Measurements from ENCODE around the gene INSIG2. TPM values are rescaled to one million over a fixed set of nuclear protein-coding genes. Genes with fewer than 3 reads are reported as not detected.

INSIG2 gene
- total RNA-seq, 2 donors from 2014 or later: 10.9 to 12.5 TPM

- Mint-ChIP-seq H3K4me1 (peaks cover 30% of the 10 kb centered on the region), H3K9me3 (no peaks in the 10 kb centered on the region), H3K36me3 (ENCODE audit: low read depth) (no peaks in the 10 kb centered on the region), H3K27ac (no peak overlapping the region), H3K27me3 (ENCODE audit: insufficient read depth) (no peaks in the 10 kb centered on the region), H3K4me3 (no peak overlapping the region)
- no peak for TF ChIP-seq CTCF (conservative IDR thresholded peaks at IDR 0.05)
- Histone ChIP-seq H3K4me1 (ENCODE audit: control insufficient read depth, insufficient read depth, low read length) (peaks cover 17% of the 10 kb centered on the region), H3K4me3 (ENCODE audit: low read length) (no peak overlapping the region), H3K27me3 (ENCODE audit: control insufficient read depth, insufficient read depth, low read length, poor library complexity, severe bottlenecking) (no peaks in the 10 kb centered on the region), H3K9ac (ENCODE audit: extremely low read depth, low read length, poor library complexity, severe bottlenecking) (no peak overlapping the region), H3K36me3 (ENCODE audit: control insufficient read depth, insufficient read depth, low read length) (no peaks in the 10 kb centered on the region), H3K9me3 (ENCODE audit: control insufficient read depth, low read length) (no peaks in the 10 kb centered on the region), H3K27ac (ENCODE audit: low read depth, low read length) (no peak overlapping the region)
- 53% methylated on average over 3 of the region's 3 CpGs; no CpG with 5 or more reads in 1 of the 2 experiments for WGBS, 2 experiments (ENCODE audit: insufficient coverage in 1 of 2, insufficient read length in 1 of 2)
- no peak for DNase-seq
These were observed 33.9 kb upstream of the INSIG2 start for GRCh38 chr2:118054213-118055008.

GRCh38 chr2:118055512-118056164 lies 32.6 kb upstream of the INSIG2 start:
- H3K4me1 Mint-ChIP-seq: peaks cover 26% of the 10 kb centered on the region
- WGBS, 2 experiments (ENCODE audit: insufficient coverage in 1 of 2, insufficient read length in 1 of 2): 88 to 90% methylated on average over 6 to 9 of the region's 10 CpGs

GRCh38 chr2:118056165-118056534 lies 32.1 kb upstream of the INSIG2 start:
- H3K4me3 Mint-ChIP-seq: no peak overlapping the region
- peaks cover 17% of the 10 kb centered on the region for H3K4me1 ChIP-seq (ENCODE audit: control insufficient read depth, insufficient read depth, low read length)

More at GRCh38 chr2:118055512-118056164, 32.6 kb upstream of the INSIG2 start:
- Histone ChIP-seq H3K27me3 (ENCODE audit: control insufficient read depth, insufficient read depth, low read length, poor library complexity, severe bottlenecking) (no peaks in the 10 kb centered on the region), H3K9me3 (ENCODE audit: control insufficient read depth, low read length) (no peaks in the 10 kb centered on the region), H3K4me1 (ENCODE audit: control insufficient read depth, insufficient read depth, low read length) (peaks cover 17% of the 10 kb centered on the region), H3K36me3 (ENCODE audit: control insufficient read depth, insufficient read depth, low read length) (no peaks in the 10 kb centered on the region), H3K4me3 (ENCODE audit: low read length) (no peak overlapping the region), H3K9ac (ENCODE audit: extremely low read depth, low read length, poor library complexity, severe bottlenecking) (no peak overlapping the region), H3K27ac (ENCODE audit: low read depth, low read length) (no peak overlapping the region)
- DNase-seq: no peak
- no peak for TF ChIP-seq CTCF (conservative IDR thresholded peaks at IDR 0.05)
- no peaks in the 10 kb centered on the region for H3K27me3 Mint-ChIP-seq (ENCODE audit: insufficient read depth)
- H3K9me3 Mint-ChIP-seq: no peaks in the 10 kb centered on the region
- no peak overlapping the region for H3K27ac Mint-ChIP-seq
- no peak overlapping the region for H3K4me3 Mint-ChIP-seq
- no peaks in the 10 kb centered on the region for H3K36me3 Mint-ChIP-seq (ENCODE audit: low read depth)

More at GRCh38 chr2:118056165-118056534, 32.1 kb upstream of the INSIG2 start:
- no peak overlapping the region for H3K4me3 ChIP-seq (ENCODE audit: low read length)
- H3K27ac ChIP-seq (ENCODE audit: low read depth, low read length): no peak overlapping the region
- WGBS, 2 experiments (ENCODE audit: insufficient coverage in 1 of 2, insufficient read length in 1 of 2): 44 to 59% methylated on average over 2 to 3 of the region's 3 CpGs
- no peaks in the 10 kb centered on the region for H3K27me3 ChIP-seq (ENCODE audit: control insufficient read depth, insufficient read depth, low read length, poor library complexity, severe bottlenecking)
- H3K27me3 Mint-ChIP-seq (ENCODE audit: insufficient read depth): no peaks in the 10 kb centered on the region
- no peaks in the 10 kb centered on the region for H3K9me3 ChIP-seq (ENCODE audit: control insufficient read depth, low read length)
- no peak for DNase-seq
- no peak overlapping the region for H3K27ac Mint-ChIP-seq
- H3K36me3 ChIP-seq (ENCODE audit: control insufficient read depth, insufficient read depth, low read length): no peaks in the 10 kb centered on the region
- no peak for TF ChIP-seq CTCF (conservative IDR thresholded peaks at IDR 0.05)
- no peaks in the 10 kb centered on the region for H3K36me3 Mint-ChIP-seq (ENCODE audit: low read depth)
- H3K9me3 Mint-ChIP-seq: no peaks in the 10 kb centered on the region
- H3K4me1 Mint-ChIP-seq: peaks cover 21% of the 10 kb centered on the region
- no peak overlapping the region for H3K9ac ChIP-seq (ENCODE audit: extremely low read depth, low read length, poor library complexity, severe bottlenecking)
